Endodermal cell (in vitro differentiated cells): ENCODE data around the gene AURKA. TPM values are rescaled to one million over a fixed set of nuclear protein-coding genes. Genes with fewer than 3 reads are reported as not detected.

Experiments used
- DNase-seq: peaks from one replicate; pipeline ENCODE4 v3.0.0-alpha.2; 2017
- H3K27ac ChIP-seq: 2 replicates; pipeline ENCODE4 v1.5.1; 2013; ENCODE audit warnings: mild to moderate bottlenecking, low read depth, low read length, moderate library complexity
- H3K27me3 ChIP-seq: 2 replicates; pipeline ENCODE4 v1.6.1; 2013; ENCODE audit warnings: mild to moderate bottlenecking, low read length, moderate library complexity; ENCODE audit not compliant: insufficient read depth, control insufficient read depth, poor library complexity, severe bottlenecking
- H3K36me3 ChIP-seq: 2 replicates; pipeline ENCODE4 v1.7.0; 2013; ENCODE audit warnings: mild to moderate bottlenecking, low read length, moderate library complexity; ENCODE audit not compliant: control insufficient read depth, insufficient read depth
- H3K4me1 ChIP-seq: one replicate; pipeline ENCODE4 v1.7.0; 2013; ENCODE audit warnings: low read length; ENCODE audit not compliant: control insufficient read depth, insufficient read depth
- H3K4me3 ChIP-seq: 2 replicates; pipeline ENCODE4 v1.5.1; 2013; ENCODE audit warnings: mild to moderate bottlenecking, low read length, moderate library complexity
- H3K9ac ChIP-seq: 2 replicates; pipeline ENCODE4 v1.6.1; 2013; ENCODE audit warnings: mild to moderate bottlenecking, low read length, moderate library complexity; ENCODE audit not compliant: poor library complexity, severe bottlenecking; ENCODE audit errors: extremely low read depth
- H3K9me3 ChIP-seq: 2 replicates; pipeline ENCODE4 v1.6.1; 2013; ENCODE audit warnings: mild to moderate bottlenecking, low read length, moderate library complexity; ENCODE audit not compliant: control insufficient read depth
- H3K27ac Mint-ChIP-seq: 2 replicates; pipeline ENCODE4 v1.8.0; 2020; ENCODE audit warnings: mixed read lengths
- H3K27me3 Mint-ChIP-seq: 2 replicates; pipeline ENCODE4 v1.8.0; 2021; ENCODE audit warnings: mild to moderate bottlenecking, mixed read lengths; ENCODE audit not compliant: insufficient read depth
- H3K36me3 Mint-ChIP-seq: 2 replicates; pipeline ENCODE4 v1.8.0; 2020; ENCODE audit warnings: low read depth, mixed read lengths
- H3K4me1 Mint-ChIP-seq: 2 replicates; pipeline ENCODE4 v1.8.0; 2020; ENCODE audit warnings: mixed read lengths
- H3K4me3 Mint-ChIP-seq: 2 replicates; pipeline ENCODE4 v1.8.0; 2020; ENCODE audit warnings: mild to moderate bottlenecking, moderate library complexity, mixed read lengths
- H3K9me3 Mint-ChIP-seq: 2 replicates; pipeline ENCODE4 v1.8.0; 2020; ENCODE audit warnings: mild to moderate bottlenecking, mixed read lengths
- WGBS, 2 experiments: methylation state at CpG; one replicate each; pipeline versions ENCODE4 v1.1.5 to v1.1.7; 2013; ENCODE audit warnings: missing lambda C conversion rate in 2 of 2, mixed read lengths in 1 of 2; ENCODE audit not compliant: insufficient coverage in 1 of 2, insufficient read length in 1 of 2; 5-methylcytosine and 5-hydroxymethylcytosine counted together
- total RNA-seq, 2 donors: library from RNA; stranded (reverse); fragmentation: NEBNext Ultra II Directional in 1 of 2; extraction: Animal tissue kit (Norgen Biotek cat#: 25700) in 1 of 2; gene quantifications; 2 replicates in 1 of 2; 3 replicates in 1 of 2; pipeline ENCODE4 v1.2.1, GENCODE V29; 2021
- TF ChIP-seq, protein P1 (sequence below): fragments of 200-600 bp; sonication (generic); conservative IDR thresholded peaks from 2 replicates; pipeline ENCODE4 v1.5.0; 2021; ENCODE audit warnings: antibody characterized with exemption, mild to moderate bottlenecking

The AURKA gene
- total RNA-seq, 2 donors from 2014 or later: 56.3 to 85.9 TPM

DNA sequence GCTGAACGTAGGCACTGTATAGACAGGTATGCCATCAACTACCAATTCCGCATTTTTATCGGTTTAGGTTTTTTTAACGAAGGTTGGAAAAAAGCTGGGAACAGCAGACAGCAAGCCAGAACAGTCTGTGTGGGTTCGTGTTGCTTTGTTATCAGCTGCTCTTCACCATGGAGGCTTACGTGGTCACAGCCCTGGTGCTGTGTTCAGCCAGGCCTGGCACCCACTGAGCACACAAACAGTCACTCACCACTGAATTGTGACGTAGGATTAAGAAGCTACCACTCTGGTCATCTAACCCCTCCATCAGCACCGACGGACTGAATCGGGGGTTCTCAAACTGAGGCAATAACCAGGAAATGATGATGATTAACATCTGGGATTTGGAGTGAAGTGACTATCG, 20.0 kb downstream of the AURKA start:
- no peaks in the 10 kb centered on the region for H3K27me3 Mint-ChIP-seq
- no peaks in the 10 kb centered on the region for H3K4me1 ChIP-seq
- H3K9me3 ChIP-seq: no peaks in the 10 kb centered on the region
- peaks cover 60% of the 10 kb centered on the region for H3K36me3 Mint-ChIP-seq
- H3K27me3 ChIP-seq: no peaks in the 10 kb centered on the region
- no peak overlapping the region for H3K27ac ChIP-seq
- no peak overlapping the region for H3K4me3 Mint-ChIP-seq
- DNase-seq: no peak
- no peak overlapping the region for H3K9ac ChIP-seq
- no peaks in the 10 kb centered on the region for H3K4me1 Mint-ChIP-seq
- no peak overlapping the region for H3K4me3 ChIP-seq
- WGBS, 2 experiments: 94 to 95% methylated on average over 7 to 11 of the region's 11 CpGs
- TF ChIP-seq, protein P1, sequence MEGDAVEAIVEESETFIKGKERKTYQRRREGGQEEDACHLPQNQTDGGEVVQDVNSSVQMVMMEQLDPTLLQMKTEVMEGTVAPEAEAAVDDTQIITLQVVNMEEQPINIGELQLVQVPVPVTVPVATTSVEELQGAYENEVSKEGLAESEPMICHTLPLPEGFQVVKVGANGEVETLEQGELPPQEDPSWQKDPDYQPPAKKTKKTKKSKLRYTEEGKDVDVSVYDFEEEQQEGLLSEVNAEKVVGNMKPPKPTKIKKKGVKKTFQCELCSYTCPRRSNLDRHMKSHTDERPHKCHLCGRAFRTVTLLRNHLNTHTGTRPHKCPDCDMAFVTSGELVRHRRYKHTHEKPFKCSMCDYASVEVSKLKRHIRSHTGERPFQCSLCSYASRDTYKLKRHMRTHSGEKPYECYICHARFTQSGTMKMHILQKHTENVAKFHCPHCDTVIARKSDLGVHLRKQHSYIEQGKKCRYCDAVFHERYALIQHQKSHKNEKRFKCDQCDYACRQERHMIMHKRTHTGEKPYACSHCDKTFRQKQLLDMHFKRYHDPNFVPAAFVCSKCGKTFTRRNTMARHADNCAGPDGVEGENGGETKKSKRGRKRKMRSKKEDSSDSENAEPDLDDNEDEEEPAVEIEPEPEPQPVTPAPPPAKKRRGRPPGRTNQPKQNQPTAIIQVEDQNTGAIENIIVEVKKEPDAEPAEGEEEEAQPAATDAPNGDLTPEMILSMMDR: no peak
- H3K27ac Mint-ChIP-seq: no peak overlapping the region
- peaks cover 88% of the 10 kb centered on the region for H3K36me3 ChIP-seq
- H3K9me3 Mint-ChIP-seq: no peaks in the 10 kb centered on the region

DNA sequence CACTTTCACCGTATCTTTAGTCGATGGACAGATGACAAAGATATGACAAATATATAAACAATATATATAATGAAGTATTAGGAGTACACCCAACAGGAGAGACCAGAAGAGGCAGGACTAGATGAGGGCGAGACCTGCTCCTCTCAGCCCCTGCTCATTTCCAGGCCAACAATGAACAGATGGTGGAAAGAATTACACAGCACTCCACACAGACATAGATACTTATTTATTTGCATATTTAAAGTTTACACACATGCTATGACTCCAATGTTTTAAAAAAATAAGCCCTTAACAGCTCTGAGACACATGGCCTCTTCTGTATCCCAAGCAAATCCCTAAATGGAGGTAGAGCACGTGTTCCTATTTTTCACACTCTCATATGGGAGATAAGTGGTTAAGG, 22.8 kb downstream of the AURKA start:
- H3K9me3 ChIP-seq: no peaks in the 10 kb centered on the region
- H3K4me1 ChIP-seq: no peaks in the 10 kb centered on the region
- peaks cover 65% of the 10 kb centered on the region for H3K36me3 ChIP-seq
- WGBS, 2 experiments: 92% methylated on average over 2 of the region's 4 CpGs; no CpG with 5 or more reads in 1 of the 2 experiments
- Mint-ChIP-seq H3K4me3 (no peak overlapping the region), H3K9me3 (no peaks in the 10 kb centered on the region), H3K27ac (no peak overlapping the region), H3K36me3 (peaks cover 67% of the 10 kb centered on the region), H3K27me3 (no peaks in the 10 kb centered on the region), H3K4me1 (no peaks in the 10 kb centered on the region)
- H3K4me3 ChIP-seq: no peak overlapping the region
- no peak overlapping the region for H3K9ac ChIP-seq
- H3K27me3 ChIP-seq: no peaks in the 10 kb centered on the region
- H3K27ac ChIP-seq: no peak overlapping the region
- DNase-seq: no peak
- TF ChIP-seq, protein P1: no peak

GRCh38 chr20:56368351-56369134, 23.5 kb downstream of the AURKA start:
- Histone ChIP-seq H3K9me3 (no peaks in the 10 kb centered on the region), H3K4me1 (no peaks in the 10 kb centered on the region), H3K36me3 (peaks cover 58% of the 10 kb centered on the region), H3K4me3 (no peak overlapping the region), H3K9ac (no peak overlapping the region), H3K27ac (no peak overlapping the region), H3K27me3 (no peaks in the 10 kb centered on the region)
- peak overlapping the region; percentile 76 for H3K27ac Mint-ChIP-seq
- no peaks in the 10 kb centered on the region for H3K9me3 Mint-ChIP-seq
- 86 to 100% methylated on average over 1 to 6 of the region's 6 CpGs for WGBS, 2 experiments
- TF ChIP-seq, protein P1: no peak
- no peaks in the 10 kb centered on the region for H3K4me1 Mint-ChIP-seq
- no peak for DNase-seq
- no peaks in the 10 kb centered on the region for H3K27me3 Mint-ChIP-seq
- H3K36me3 Mint-ChIP-seq: peaks cover 63% of the 10 kb centered on the region
- no peak overlapping the region for H3K4me3 Mint-ChIP-seq
